ENCODE results near the gene MFAP4.
"Not testable (repeated sequence)": the region's sequence is repeated elsewhere in the genome, so short reads cannot be mapped to it uniquely, and the experiment has no call there.

Gene MFAP4

GRCh38 chr17:19370493-19370960 lies 16.5 kb downstream of the MFAP4 start:
- DNase-seq (ENCODE audit: low read depth): no peak

- DNase-seq (ENCODE audit: low read depth): no peak
These were observed 17.0 kb downstream of the MFAP4 start for GRCh38 chr17:19369846-19370492.

GRCh38 chr17:19369107-19369778 lies 17.7 kb downstream of the MFAP4 start:
- DNase-seq (ENCODE audit: low read depth): no peak

- DNase-seq (ENCODE audit: low read depth): no peak
These were observed 18.8 kb downstream of the MFAP4 start for GRCh38 chr17:19368229-19368628.

GRCh38 chr17:19366637-19366972 lies 20.4 kb downstream of the MFAP4 start:
- DNase-seq (ENCODE audit: low read depth): no peak

GRCh38 chr17:19365833-19366636 lies 21.0 kb downstream of the MFAP4 start:
- DNase-seq (ENCODE audit: low read depth): no peak

- DNase-seq (ENCODE audit: low read depth): no peak
These were observed 21.5 kb downstream of the MFAP4 start for GRCh38 chr17:19365499-19365817.

- no peak for DNase-seq (ENCODE audit: low read depth)
These were observed 22.1 kb downstream of the MFAP4 start for GRCh38 chr17:19364699-19365498.

- no peak for DNase-seq (ENCODE audit: low read depth)
These were observed 23.4 kb downstream of the MFAP4 start for GRCh38 chr17:19363460-19364035.

GRCh38 chr17:19363114-19363438 lies 23.9 kb downstream of the MFAP4 start:
- no peak for DNase-seq (ENCODE audit: low read depth)

- peak; percentile 87 for DNase-seq (ENCODE audit: low read depth)
These were observed 24.5 kb downstream of the MFAP4 start, which contains the start of gene B9D1 for GRCh38 chr17:19362277-19363113. Gene B9D1 (minus strand): TSS chr17:19362723. CDS start chr17:19362569, 154 bp downstream.

GRCh38 chr17:19361944-19362276 lies 25.1 kb downstream of the MFAP4 start:
- no peak for DNase-seq (ENCODE audit: low read depth)

GRCh38 chr17:19361326-19361725 lies 25.7 kb downstream of the MFAP4 start:
- no peak for DNase-seq (ENCODE audit: low read depth)

- no peak for DNase-seq (ENCODE audit: low read depth)
These were observed 26.2 kb downstream of the MFAP4 start for GRCh38 chr17:19360772-19361171.

- no peak for DNase-seq (ENCODE audit: low read depth)
These were observed 27.1 kb downstream of the MFAP4 start for GRCh38 chr17:19359856-19360255.

GRCh38 chr17:19359151-19359550 lies 27.8 kb downstream of the MFAP4 start:
- no peak for DNase-seq (ENCODE audit: low read depth)

- no peak for DNase-seq (ENCODE audit: low read depth)
These were observed 29.2 kb downstream of the MFAP4 start for GRCh38 chr17:19357761-19358160.

GRCh38 chr17:19357351-19357750 lies 29.6 kb downstream of the MFAP4 start:
- DNase-seq (ENCODE audit: low read depth): no peak

GRCh38 chr17:19354748-19355147 lies 32.2 kb downstream of the MFAP4 start:
- DNase-seq (ENCODE audit: low read depth): no peak

- DNase-seq (ENCODE audit: low read depth): not testable (repeated sequence)
These were observed 33.6 kb downstream of the MFAP4 start for GRCh38 chr17:19353401-19353800.

GRCh38 chr17:19348806-19349205 lies 38.2 kb downstream of the MFAP4 start:
- no peak for DNase-seq (ENCODE audit: low read depth)
